Adrenal gland (tissue), 12 donors: ENCODE data around the gene ZNF655. TPM values are rescaled to one million over a fixed set of nuclear protein-coding genes. Genes with fewer than 3 reads are reported as not detected.
A peak's percentile ranks its signal among the peaks of the same experiment; 100 is the strongest.

Experiments
- DNase-seq, 7 donors: peaks; one replicate each; pipeline ENCODE4 v3.0.0-alpha.2; 2019 to 2020
- H3K27ac ChIP-seq, 5 donors: fragments of 200-600 bp; sonication (generic) in 4 of 5; 1 replicate in 3 of 5; 2 replicates in 2 of 5; pipeline versions ENCODE4 v1.5.1 to v1.8.0; 2016 to 2020; ENCODE audit warnings: mild to moderate bottlenecking in 1 of 5
- H3K27me3 ChIP-seq: fragments of 200-600 bp; 2 replicates; pipeline ENCODE4 v1.8.0; 2021
- H3K36me3 ChIP-seq, 2 donors: fragments of 200-600 bp; replicated peaks in 1 of 2; 1 replicate in 1 of 2; 2 replicates in 1 of 2; pipeline versions ENCODE4 v1.5.1 to v1.8.0; 2018 to 2022
- H3K4me1 ChIP-seq, 2 donors: fragments of 200-600 bp; replicated peaks in 1 of 2; 1 replicate in 1 of 2; 2 replicates in 1 of 2; pipeline versions ENCODE4 v1.5.1 to v1.8.0; 2018 to 2021
- H3K4me3 ChIP-seq, 4 donors: fragments of 200-600 bp; sonication (generic) in 3 of 4; one replicate each; pipeline ENCODE4 v1.5.1; 2016 to 2018
- H3K9me3 ChIP-seq, 3 donors: fragments of 200-600 bp; sonication (generic) in 1 of 3; replicated peaks in 1 of 3; 1 replicate in 2 of 3; 2 replicates in 1 of 3; pipeline versions ENCODE4 v1.5.1 to v1.8.0; 2016 to 2021
- POLR2A ChIP-seq, 2 donors: fragments of 450-650 bp; IDR thresholded peaks; one replicate each; pipeline ENCODE4 v1.6.1; 2017; ENCODE audit warnings: antibody characterized with exemption in 2 of 2, mild to moderate bottlenecking in 2 of 2, moderate library complexity in 1 of 2
- WGBS, 4 donors: extraction: QIAGEN DNeasy Blood & Tissue Kit in 2 of 4; methylation state at CpG; one replicate each; pipeline versions ENCODE4 v1.1.5 to v1.1.7; 2013 to 2017; 5-methylcytosine and 5-hydroxymethylcytosine counted together
- intact Hi-C, 2 donors: fragments of 100-400 bp; cut with DNase I; formaldehyde crosslinking; loops; one replicate each; pipeline versions ENCODE4 v1.14.1 to v1.15.0; 2022 to 2023
- polyA plus RNA-seq, 3 donors: library from polyadenylated mRNA; stranded (reverse); fragments of 200-250 nt in 2 of 3; fragments of 350-450 nt in 1 of 3; fragmentation: Illumina TruSeq in 1 of 3; extraction: RNeasy Lipid Tissue Mini Kit (QIAGEN cat#74804) in 1 of 3; gene quantifications; one replicate each; pipeline ENCODE4 v1.2.3, GENCODE V29; 2013 to 2014
- total RNA-seq, 9 donors: library from RNA; depleted of rRNA in 4 of 9; stranded (reverse); fragments of >200 nt in 4 of 9; fragments of 120-200 nt in 1 of 9; fragmentation: NEBNext Ultra II Directional in 1 of 9; extraction: Animal tissue kit (Norgen Biotek cat#: 25700) in 1 of 9; gene quantifications; one replicate each; pipeline versions ENCODE4 v1.1.0 to v1.2.4, GENCODE V29; 2013 to 2023
- TF ChIP-seq, protein P1 (sequence below), 6 experiments: fragments of 450-650 bp in 4 of 6; fragments of 200-600 bp in 2 of 6; sonication (generic) in 1 of 6; IDR thresholded peaks; 1 replicate in 5 of 6; 2 replicates in 1 of 6; pipeline versions ENCODE4 v1.5.1 to v1.8.0; 2016 to 2021; ENCODE audit warnings: antibody characterized with exemption in 6 of 6, mild to moderate bottlenecking in 2 of 6, moderate library complexity in 1 of 6
- donor health status: healthy with polysubstance abuse.
- donor health status: Bipolar disorder and iron deficiency.
- donor health status: DM: yes; HTN: yes; CAD: no.
- donor health status: DM: no; HTN: no; CAD: no.
- donor health status: DM: no; HTN: no; CAD: no.
- donor health status: DM: yes; HTN: yes; CAD: no.

The ZNF655 gene
- total and polyA plus RNA-seq, 12 donors: 37.6 to 132 (median 62.7) TPM

- intact Hi-C loops: no loop called here
- Histone ChIP-seq H3K9me3 (no peaks in the 10 kb centered on the region), H3K27ac (no peak overlapping the region), H3K4me3 (no peak overlapping the region), H3K4me1 (no peaks in the 10 kb centered on the region), H3K36me3 (peaks cover 0 to 49% of the 10 kb centered on the region in 2 donors), H3K27me3 (no peaks in the 10 kb centered on the region)
- DNase-seq: no peak
- no peak for TF ChIP-seq POLR2A (IDR thresholded peaks at IDR 0.05)
- TF ChIP-seq, protein P1, sequence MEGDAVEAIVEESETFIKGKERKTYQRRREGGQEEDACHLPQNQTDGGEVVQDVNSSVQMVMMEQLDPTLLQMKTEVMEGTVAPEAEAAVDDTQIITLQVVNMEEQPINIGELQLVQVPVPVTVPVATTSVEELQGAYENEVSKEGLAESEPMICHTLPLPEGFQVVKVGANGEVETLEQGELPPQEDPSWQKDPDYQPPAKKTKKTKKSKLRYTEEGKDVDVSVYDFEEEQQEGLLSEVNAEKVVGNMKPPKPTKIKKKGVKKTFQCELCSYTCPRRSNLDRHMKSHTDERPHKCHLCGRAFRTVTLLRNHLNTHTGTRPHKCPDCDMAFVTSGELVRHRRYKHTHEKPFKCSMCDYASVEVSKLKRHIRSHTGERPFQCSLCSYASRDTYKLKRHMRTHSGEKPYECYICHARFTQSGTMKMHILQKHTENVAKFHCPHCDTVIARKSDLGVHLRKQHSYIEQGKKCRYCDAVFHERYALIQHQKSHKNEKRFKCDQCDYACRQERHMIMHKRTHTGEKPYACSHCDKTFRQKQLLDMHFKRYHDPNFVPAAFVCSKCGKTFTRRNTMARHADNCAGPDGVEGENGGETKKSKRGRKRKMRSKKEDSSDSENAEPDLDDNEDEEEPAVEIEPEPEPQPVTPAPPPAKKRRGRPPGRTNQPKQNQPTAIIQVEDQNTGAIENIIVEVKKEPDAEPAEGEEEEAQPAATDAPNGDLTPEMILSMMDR (IDR thresholded peaks at IDR 0.05): no peak
- 93 to 97% (median 95%) methylated on average over 3 of the region's 3 CpGs for WGBS, 4 donors
These were observed 13.3 kb downstream of the ZNF655 start for GRCh38 chr7:99571768-99572167.

DNA sequence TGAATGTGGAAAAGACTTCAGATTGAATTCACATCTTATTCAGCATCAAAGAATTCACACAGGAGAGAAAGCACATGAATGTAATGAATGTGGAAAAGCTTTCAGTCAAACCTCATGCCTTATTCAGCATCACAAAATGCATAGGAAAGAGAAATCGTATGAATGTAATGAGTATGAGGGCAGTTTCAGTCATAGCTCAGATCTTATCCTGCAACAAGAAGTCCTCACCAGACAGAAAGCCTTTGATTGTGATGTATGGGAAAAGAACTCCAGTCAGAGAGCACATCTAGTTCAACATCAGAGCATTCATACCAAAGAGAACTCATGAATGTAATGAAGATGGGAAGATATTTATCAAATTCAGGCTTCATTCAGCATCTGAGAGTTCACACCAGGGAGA, 14.8 kb downstream of the ZNF655 start:
- Histone ChIP-seq H3K9me3 (no peaks in the 10 kb centered on the region), H3K27me3 (no peaks in the 10 kb centered on the region), H3K4me3 (no peak overlapping the region), H3K4me1 (no peaks in the 10 kb centered on the region), H3K27ac (no peak overlapping the region), H3K36me3 (peaks cover 0 to 44% of the 10 kb centered on the region in 2 donors)
- 90 to 100% (median 94%) methylated on average over 1 of the region's 1 CpG for WGBS, 4 donors
- TF ChIP-seq POLR2A (IDR thresholded peaks at IDR 0.05): no peak
- TF ChIP-seq, protein P1 (IDR thresholded peaks at IDR 0.05): no peak
- intact Hi-C loops: no loop called here
- no peak for DNase-seq

DNA sequence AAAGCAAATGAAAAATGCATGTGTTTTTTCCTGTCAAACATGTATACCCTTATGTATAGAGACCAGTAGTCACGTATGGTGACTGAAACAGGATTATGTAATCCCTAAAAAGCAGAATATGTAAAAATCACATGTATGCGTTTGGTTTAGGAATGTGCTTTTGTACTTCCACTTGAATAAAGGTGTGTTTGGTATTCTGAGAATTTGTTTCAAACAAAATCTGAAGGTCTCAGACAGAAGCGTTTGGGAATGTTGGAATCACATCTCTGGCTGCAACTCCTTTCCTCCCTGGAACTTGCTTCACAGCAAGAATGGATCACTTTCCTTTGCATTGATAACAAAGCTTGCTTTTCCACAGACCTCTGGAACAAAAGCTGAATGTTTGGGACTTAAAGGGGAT, 17.8 kb downstream of the ZNF655 start:
- intact Hi-C loops: no loop called here
- H3K4me1 ChIP-seq: peaks cover 0 to 14% of the 10 kb centered on the region in 2 donors
- H3K9me3 ChIP-seq: no peaks in the 10 kb centered on the region
- WGBS, 4 donors: 69 to 79% (median 74%) methylated on average over 3 of the region's 3 CpGs
- H3K27me3 ChIP-seq: no peaks in the 10 kb centered on the region
- H3K36me3 ChIP-seq: peaks cover 0 to 22% of the 10 kb centered on the region in 2 donors
- TF ChIP-seq, protein P1 (IDR thresholded peaks at IDR 0.05): no peak
- no peak for TF ChIP-seq POLR2A (IDR thresholded peaks at IDR 0.05)
- no peak for DNase-seq
- no peak overlapping the region for H3K4me3 ChIP-seq
- H3K27ac ChIP-seq: no peak overlapping the region

- H3K9me3 ChIP-seq: no peaks in the 10 kb centered on the region
- peaks cover 0 to 14% of the 10 kb centered on the region in 2 donors for H3K4me1 ChIP-seq
- H3K36me3 ChIP-seq: no peaks in the 10 kb centered on the region
- TF ChIP-seq, protein P1 (IDR thresholded peaks at IDR 0.05): no peak
- TF ChIP-seq POLR2A (IDR thresholded peaks at IDR 0.05): no peak
- intact Hi-C loops: no loop called here
- no peak for DNase-seq
- H3K27me3 ChIP-seq: no peaks in the 10 kb centered on the region
- no peak overlapping the region for H3K27ac ChIP-seq
- WGBS, 4 donors: 30 to 43% (median 38%) methylated on average over 10 of the region's 10 CpGs
- peak overlapping the region in 1 of 4 donors; percentile 86 for H3K4me3 ChIP-seq
These were observed 21.0 kb downstream of the ZNF655 start for GRCh38 chr7:99579281-99579955.
